ENCODE data around the gene CEP152.
A peak's percentile ranks its signal among the peaks of the same experiment; 100 is the strongest.
"Not testable (repeated sequence)": the region's sequence is repeated elsewhere in the genome, so short reads cannot be mapped to it uniquely, and the experiment has no call there.

Gene CEP152

DNA sequence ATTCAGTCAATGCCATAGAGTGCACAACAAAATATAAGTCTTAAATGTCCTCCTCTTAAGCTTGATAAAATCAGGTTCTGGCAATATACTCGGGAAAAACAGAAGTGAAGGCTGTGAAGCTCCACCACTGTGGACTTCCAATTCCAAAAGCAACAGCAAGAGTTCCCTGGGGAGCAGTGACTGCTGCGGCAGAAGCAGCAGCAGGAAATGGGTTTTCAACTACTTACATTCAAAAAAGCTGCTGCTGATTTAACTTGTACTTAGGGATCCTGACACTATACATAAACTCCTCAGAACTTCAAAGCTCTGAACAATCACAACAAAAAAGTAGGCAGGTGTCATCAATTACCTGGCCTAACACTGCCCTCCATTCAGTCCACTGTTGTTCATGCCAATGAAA, 4.7 kb downstream of the CEP152 start:
- DNase-seq: no peak

DNA sequence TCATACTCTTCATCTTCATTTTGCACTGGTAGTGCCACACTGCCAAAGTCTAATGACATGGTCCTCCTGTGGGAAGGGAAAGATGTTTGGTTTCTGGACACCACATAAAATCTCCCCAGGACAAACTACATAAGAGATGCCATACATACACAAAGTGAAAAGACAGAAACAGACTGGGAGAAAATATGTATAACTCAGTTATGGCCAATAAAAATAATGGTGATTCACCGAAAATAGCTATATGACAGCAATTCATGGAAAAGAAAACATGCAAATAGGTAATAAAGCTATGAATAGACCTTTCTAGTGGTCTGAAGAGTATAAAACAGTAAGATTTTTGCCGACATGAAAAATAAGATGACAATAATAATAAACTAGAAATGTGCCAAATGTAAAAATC, 5.3 kb downstream of the CEP152 start:
- no peak for DNase-seq

DNA sequence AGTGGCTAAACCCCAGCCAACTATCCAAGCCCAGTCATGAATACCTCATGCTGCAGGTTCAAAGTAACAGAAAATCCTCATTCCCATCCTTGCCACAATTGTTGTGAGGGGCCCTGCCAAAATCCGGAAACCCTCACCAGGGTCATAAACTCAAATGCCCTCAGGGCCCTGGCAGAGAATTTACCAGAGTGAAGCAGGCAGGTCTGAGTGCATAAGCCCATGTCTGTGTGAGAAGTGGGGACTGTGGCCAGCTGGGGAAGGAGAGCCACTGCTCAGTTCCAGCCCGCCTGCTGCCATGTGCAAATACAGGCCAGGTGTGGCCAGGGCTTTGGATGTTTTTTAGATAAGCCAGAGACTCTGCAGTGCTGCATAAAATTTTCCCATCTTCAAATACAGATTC, 7.0 kb downstream of the CEP152 start:
- DNase-seq: no peak

DNA sequence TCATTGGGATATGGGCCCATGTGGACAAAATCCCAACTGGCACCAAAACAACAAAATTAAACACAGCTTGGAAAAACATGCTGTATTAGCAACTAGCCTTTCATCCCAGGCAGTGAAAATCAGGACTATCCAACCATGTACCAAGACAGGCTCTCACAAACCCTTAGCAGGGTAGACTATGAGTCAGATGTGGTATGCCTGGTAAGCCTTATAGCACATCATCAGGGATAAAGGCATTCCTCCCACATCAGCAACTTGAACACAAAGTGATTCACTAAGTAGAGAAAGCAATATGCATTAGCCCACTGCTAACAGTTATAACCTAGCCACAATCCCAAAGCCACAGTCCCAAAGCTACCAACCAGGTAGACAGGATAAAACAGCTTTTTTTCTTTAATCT, 8.0 kb downstream of the CEP152 start:
- DNase-seq: no peak

DNA sequence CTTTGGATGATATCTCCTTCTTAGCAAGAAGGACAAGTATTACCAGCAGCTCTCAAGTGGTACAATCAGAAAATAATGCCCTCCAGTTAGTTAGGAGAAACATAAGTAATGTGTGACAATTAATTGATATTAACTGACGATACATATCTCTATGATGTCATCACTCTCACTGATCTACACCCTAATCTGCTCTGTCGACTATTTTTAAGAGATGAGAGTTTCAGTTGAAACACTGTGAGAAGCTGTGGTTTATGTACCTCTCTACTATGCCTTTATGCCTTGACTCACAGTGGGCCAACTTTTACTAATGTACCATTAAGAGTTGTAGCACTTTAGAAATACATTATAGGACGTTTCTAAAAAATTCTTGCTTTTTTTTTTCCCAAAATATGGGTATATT, 8.6 kb downstream of the CEP152 start:
- DNase-seq: no peak

DNA sequence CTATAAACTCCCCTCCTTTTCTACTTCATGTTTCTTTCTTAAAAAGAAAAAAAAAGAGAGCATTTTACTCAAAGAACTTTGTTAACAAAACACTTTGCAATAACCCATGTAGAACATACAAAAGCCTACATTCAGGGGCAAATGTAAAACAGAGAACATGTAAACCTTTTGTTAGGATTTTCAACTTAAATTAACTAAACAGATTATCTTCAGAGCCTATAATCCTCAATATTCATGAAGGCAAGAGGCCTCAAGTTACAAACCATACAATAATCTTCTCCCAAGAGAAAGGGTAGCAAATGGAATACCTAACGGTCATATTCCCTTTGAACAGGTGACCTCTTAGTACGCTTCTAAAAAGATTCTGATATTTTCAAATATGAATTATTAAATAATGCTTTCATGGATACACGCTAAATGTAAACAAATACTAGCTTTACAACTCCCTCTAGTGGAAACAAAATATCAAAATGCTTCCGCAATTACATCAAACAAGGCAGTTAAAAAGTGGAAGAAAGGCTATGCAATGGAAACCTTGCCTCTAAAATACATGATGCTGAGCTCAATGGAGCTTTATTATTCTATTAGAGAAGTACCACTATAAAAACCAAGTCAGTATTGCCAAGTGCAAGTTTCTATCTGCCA, 9.9 kb downstream of the CEP152 start:
- DNase-seq: peak; percentile 1

DNA sequence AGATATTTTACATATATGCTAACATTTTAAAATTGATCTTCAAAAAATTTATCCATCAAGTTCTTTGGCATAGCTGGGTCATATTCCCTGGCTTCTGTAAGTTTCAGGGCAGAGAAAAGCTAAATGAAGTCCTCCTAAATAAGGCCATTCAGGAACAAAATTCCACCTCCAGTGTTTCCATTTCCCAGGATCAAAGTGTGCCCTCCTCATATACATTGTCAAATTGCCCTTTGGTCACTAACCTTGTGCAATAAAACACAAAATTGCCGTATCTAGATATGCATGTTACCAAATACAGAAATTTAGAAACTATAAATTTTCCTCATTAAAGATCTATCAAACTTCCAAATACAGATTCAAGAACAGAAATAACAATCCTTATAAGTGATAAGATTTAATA, 10.6 kb downstream of the CEP152 start:
- DNase-seq: no peak

DNA sequence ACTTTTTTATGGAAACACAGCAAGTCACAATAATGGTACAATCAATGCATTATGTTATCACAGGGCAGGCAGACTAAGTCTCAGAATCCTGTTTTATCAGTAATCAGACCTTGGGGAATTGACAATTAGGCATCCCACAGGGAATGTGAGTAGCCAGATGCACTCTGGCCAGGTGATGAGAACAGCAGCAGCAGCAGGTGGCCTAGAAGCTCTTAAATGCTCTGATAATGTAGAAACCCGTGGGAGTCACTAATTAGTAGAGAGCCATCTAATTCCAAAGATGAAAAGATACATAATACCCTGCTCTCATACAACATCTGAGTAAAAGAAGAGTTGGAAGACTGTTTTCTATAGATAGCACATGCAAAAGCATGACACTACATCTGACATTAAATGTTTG, 12.6 kb downstream of the CEP152 start:
- no peak for DNase-seq

DNA sequence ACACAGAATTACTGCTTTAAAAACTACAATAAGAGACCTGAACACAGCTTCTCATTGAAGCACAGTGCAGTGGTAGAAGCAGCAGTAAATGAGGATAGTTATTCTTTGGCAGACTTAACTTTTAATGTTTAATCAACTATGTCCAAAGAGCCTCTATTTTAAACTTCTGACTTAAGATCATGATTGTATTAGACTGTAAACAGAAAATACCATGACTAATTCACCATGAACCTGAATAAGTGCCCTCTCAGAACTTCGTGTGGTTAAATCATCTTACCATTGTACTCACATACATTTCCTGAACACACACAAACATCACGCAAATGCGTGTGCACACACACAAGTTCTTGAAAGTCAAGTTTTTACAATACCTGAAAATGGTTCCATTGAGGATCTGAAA, 13.9 kb downstream of the CEP152 start:
- no peak for DNase-seq

DNA sequence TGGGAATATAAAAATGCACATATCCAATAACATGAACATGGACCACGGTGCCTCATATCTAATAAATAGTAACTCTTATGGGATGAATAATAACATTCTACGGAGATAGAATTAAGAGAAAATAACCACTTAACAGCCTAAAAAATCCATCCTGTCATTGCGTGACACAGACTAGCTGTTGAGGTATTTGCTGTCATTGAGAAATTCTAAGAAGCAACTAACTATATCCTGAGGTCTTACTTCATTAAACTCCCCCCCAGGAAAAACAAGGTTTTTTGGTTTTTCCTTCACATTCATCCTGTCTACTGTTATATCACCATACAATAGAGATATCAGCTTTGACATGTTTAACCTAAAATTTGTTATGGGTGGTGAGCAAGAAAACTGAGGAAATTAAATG, 14.3 kb downstream of the CEP152 start:
- DNase-seq: no peak

DNA sequence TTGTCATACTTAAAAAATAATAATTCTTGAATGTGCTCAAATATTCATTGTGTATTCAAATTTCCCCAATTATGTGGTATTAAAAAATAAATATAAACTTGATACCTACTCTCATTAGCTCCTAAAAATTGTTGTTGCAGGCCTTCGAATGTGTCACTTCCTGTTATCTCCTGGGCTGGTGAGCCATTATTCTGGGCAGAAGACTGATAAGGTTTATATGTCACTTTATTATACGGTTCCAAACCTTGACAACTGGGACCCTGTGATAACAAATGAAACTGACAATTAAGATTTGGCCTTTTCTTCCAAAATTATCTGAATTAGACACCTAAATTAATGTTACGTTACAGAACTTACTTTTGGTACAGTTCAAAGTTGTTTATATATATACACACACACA, 15.0 kb downstream of the CEP152 start:
- DNase-seq: no peak

DNA sequence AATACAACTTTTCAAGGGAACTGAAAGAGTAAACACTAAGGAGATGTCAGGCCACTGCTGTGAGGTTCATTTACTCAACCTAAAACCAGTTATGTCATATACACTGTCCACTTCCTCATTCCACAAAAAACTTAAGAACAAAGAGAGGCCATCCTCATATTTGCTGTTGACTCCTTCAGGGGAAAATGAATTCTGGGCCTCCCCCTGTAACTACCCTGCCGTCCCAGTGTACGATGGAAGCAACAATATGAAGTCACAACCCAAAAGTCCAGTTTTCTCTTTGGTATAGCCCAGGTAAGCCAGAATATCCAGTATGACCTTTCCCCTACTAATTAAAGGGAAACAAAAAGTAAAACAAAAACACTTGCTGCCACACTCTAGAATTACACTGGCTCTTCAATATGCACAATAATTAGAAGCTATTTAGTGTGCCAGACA, 16.2 kb downstream of the CEP152 start:
- no peak for DNase-seq

DNA sequence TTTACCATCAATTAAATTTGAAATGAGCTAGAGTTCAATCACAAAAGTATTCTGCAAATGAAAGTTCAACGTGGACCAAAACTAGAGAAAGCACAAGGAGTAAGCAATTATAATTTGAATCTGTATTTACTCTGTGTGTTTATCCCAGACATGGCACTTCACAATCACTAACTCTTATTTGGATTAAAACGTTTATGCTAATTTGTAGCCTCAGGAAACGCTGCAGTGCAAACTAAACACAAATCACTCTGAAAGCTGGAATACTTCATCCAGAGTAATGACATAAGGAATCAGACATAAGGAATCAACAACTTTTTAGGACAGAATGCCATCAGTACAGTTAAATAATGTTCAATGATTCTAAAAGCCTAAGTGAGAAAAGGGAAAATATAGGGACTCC, 18.5 kb downstream of the CEP152 start:
- DNase-seq: no peak

DNA sequence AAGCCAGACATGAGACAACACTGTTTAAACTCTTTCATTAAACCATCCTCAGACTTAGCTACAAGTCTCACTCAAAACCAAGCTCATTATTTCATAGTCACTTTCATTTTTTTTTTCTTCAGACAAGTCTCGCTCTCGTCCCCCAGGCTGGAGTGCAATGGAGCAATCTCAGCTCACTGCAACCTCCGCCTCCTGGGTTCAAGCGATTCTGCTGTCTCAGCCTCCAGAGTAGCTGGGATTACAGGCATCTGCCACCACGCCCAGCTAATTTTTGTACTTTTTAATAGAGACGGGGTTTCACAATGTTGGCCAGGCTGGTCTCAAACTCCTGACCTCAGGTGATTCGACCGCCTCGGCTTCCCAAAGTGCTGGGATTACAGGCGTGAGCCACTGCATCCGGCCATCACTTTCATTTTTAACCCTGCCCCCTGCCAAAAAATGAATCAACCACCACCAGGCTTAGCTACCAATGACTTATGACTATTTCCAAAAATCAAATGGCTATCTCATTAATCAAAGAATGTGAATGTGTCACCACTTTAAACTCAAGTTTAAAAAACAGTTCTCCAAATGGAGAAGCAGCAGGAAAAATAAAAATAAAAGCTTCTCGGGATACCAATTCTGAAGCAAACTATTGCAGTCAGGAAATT, 20.3 kb downstream of the CEP152 start:
- not testable (repeated sequence) for DNase-seq

DNA sequence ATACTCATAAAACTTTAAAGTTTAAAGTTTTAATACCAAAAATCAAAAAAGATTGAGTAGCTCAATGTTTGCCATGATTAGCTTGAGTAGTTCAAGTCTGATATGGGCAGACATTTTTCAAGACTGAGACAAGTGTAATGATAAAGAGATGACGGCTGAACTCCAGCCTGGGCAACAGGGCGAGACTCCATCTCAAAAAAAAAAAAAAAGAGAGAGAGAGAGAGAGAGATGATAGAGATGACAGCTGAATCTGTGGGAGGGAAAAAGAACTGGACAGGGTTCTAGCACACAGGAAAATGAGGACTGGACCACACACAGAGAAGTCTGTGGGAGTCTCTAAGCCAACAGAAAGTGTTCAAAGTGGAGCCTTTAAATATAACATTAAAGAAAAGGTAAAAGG, 25.2 kb downstream of the CEP152 start:
- DNase-seq: no peak

DNA sequence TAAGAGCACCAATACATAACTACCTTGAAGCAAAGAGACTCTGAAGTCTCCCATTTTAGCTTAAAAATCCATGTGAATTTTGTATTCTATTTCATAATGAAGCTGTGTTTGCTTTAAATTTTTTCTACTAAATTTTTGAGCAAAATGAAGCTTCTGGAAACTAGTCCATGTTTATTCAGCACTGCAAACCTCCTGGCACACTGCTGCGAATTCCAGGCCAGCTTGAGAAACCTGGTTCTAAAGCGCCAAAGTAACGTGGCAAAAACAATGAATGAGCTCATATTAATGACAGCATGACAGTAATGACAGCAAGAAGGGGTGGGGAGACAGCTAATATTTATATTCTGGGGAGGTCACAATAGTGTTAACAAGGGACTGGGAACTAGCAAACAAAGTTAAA, 25.7 kb downstream of the CEP152 start:
- DNase-seq: no peak

DNA sequence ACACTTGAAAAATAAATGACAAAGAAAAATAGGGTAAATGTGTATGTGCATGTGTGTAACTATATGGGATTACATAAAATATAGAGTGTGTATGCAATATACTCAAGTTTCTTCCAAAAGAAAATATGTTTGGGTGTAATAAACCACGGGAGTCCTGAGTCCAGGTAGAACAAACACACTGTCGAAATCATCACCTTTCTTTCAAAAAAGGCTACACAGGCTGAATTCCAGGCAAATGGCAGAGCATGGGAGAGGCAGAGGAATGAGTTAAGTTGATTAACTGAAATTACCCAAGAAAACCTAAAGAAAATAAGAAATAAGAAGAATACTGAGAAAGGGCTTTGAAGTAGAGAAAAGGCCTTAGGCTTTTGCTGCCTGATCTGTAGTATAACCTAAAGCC, 26.1 kb downstream of the CEP152 start:
- no peak for DNase-seq

DNA sequence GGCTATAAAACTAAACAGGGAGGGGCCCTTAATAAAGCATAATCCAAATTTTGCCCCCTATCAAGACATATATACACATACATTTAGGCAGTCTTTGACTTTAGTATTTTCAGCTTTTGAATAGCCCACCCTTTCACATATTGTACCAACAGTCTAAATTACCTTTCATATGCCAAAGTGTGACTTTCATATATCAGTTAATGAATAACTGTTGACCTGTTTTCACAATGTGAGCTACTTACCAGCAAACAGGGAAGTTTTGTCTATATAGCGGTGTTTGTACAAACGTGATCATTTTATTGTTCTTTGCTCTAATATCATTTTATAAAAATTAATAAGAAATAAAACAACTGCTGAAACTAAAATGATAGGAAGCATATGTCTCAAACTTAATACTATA, 28.0 kb downstream of the CEP152 start:
- DNase-seq: no peak

DNA sequence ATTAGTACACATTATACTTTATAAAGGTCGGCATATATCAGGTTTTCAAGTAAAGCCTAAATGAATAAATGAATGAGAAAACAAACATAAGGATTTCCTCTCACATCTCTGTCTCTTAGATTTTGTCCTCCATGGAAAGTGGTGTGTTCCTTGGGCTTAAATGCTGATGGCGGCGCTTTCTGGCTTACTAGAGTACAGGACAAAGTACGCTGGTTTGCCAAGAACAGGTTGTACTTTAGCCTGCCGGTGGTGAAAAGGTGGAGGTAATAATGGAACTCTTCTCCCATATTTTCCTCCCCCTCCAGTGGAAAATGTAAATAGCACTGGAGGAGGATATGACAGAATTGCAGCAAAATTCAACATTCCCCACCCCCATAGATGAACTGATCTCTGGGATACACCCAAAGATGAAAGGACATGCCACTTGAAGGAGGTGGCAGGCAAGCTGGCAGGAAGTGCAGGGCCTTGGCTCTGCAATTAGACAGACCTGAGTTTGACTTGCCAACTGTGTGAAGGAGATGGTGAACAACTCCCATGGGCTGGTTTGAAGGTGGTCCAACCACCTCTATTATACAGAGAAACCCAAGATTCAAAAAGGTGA, 29.3 kb downstream of the CEP152 start:
- DNase-seq: no peak

DNA sequence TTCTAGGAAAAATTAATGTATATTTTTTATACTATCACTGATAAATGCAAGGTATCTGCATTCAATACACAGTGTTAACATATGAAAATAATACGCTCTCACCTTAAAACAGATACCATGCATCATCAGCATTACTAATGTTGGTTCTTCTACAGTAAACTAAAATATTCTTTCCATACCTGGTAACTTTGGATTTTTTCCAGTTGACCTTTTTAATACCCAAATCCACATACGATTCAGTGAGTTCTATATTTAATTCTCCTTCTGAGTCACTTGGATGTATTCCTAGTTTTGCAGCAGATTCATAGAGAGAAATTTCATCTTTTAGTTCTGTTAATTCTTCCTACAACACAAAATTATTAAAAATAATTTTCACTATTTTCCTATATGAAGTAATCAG, 29.9 kb downstream of the CEP152 start:
- no peak for DNase-seq

DNA sequence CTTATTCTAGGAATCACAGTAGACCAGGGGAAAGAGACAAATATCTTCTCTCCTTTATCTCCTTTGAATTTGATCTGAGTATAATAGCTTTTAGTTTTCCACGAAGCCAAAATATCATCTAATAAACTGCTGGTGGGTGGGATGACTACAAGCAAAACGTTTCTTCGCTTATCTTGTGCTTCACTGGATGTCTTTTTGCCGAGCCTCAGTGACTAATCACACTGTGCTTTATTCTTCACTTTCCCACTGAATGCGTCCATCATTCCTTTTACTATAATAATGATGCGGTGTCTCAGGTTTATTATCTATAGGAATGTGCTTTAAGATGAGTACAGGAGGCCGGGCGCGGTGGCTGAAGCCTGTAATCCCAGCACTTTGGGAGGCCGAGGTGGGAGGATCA, 32.5 kb downstream of the CEP152 start:
- DNase-seq: no peak

DNA sequence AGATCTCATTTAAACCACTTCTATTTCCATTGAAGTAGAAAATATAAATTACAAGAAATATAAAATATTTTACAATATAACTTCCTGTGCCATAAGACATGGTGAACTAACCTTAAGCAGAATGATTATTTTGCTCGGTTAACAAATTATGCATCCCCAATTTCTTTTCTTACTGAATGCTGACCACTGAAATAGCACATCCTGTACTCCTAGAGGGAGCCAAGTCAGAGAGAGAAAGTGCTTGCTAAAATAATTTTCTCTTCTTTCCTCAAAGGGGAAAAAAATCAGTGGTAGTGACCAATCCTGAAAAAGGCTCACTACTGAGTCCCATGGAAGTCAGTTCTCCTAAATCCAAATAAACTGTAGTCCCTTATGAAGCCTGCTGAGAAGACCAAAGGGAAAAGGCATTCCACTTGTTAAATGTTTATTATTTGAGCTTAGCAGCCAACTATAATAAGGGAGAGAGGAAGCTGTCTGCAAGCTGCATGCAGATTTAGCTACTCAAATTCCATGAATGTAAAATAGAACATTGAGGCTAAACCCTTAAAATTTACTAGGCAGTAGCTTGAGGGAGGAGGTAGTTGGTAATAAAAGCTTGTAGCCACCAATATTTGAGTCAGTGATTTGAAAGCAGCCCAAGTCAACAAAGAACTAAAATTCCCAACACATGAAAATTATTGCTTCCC, 33.1 kb downstream of the CEP152 start:
- no peak for DNase-seq

DNA sequence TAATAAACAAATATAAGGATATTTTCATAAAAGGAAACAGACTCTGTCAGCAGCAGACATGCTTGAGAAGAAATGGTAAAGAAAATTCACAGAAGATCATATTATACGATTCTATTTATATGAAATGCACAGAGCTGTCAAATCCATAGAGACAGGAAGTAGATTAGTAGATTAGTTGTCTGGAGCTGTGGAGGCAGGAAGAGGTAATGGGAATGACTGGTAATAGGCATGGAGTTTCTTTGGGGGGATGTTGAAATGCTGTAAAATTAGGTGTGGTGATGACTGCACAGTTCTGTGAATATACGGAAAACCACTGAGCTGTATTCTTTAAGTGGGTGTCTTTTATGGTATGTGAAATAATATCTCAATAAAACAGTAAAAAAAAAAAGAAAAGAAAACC, 35.3 kb downstream of the CEP152 start:
- DNase-seq: no peak

DNA sequence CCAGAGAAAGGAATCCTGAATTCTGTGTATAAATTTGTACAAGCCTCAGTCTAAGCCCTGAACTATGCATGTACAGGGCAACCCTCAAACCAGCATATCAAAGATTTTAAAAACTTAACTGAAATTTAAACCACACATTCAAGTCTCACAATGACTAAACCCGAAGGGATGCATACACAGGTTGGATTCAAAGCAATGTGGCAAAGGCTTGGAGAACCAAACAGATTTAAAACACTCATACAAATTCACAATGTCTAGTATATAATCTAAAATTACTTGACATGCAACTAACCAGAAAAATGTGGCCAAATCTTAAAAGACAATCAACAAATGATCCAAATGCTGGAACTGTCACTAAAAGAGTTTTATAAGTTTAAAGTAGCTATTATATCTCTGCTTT, 36.4 kb downstream of the CEP152 start:
- no peak for DNase-seq

Measured in NCI-H1694 (cell line).